H1 (cell line): ENCODE data around the gene PRKG2. TPM values are rescaled to one million over a fixed set of nuclear protein-coding genes. Genes with fewer than 3 reads are reported as not detected.

Experiments
- CBX8 ChIP-seq: fragments of 300-800, 300-1000 bp; sonication (generic); IDR thresholded peaks from 2 replicates; pipeline ENCODE4 v1.7.1; 2016; ENCODE audit warnings: low read depth, low read length, borderline replicate concordance
- CHD7 ChIP-seq: fragments of 300-600 bp; sonication (generic); IDR thresholded peaks from 2 replicates; pipeline ENCODE4 v1.7.1; 2012; ENCODE audit warnings: low read length, moderate library complexity, mild to moderate bottlenecking, inconsistent platforms; ENCODE audit not compliant: insufficient replicate concordance
- GABPA ChIP-seq: IDR thresholded peaks from 2 replicates; pipeline ENCODE4 v1.6.1; 2011; ENCODE audit warnings: mild to moderate bottlenecking, low read length, moderate library complexity, borderline replicate concordance; ENCODE audit not compliant: insufficient read depth
- JUND ChIP-seq: IDR thresholded peaks from 2 replicates; pipeline ENCODE4 v1.6.1; 2011; ENCODE audit warnings: mild to moderate bottlenecking, improper control_type of control experiment, low read length
- NANOG ChIP-seq: IDR thresholded peaks from 2 replicates; pipeline ENCODE4 v1.6.1; 2011; ENCODE audit warnings: low read length, low read depth, mild to moderate bottlenecking, inconsistent platforms; ENCODE audit not compliant: insufficient read depth, poor library complexity, severe bottlenecking
- POLR2AphosphoS5 ChIP-seq: IDR thresholded peaks from 2 replicates; pipeline ENCODE4 v1.6.1; 2011; ENCODE audit warnings: low read depth, low read length
- POU5F1 ChIP-seq: IDR thresholded peaks from 2 replicates; pipeline ENCODE4 v1.6.1; 2011; ENCODE audit warnings: low read depth, mild to moderate bottlenecking, low read length, moderate library complexity
- RBBP5 ChIP-seq: IDR thresholded peaks from 2 replicates; pipeline ENCODE4 v1.7.1; 2012; ENCODE audit warnings: low read depth, mild to moderate bottlenecking, inconsistent platforms, low read length, moderate library complexity, borderline replicate concordance
- RXRA ChIP-seq: IDR thresholded peaks from 2 replicates; pipeline ENCODE4 v1.6.1; 2011; ENCODE audit warnings: low read depth, mild to moderate bottlenecking, low read length, moderate library complexity; ENCODE audit not compliant: insufficient read depth
- ZNF274 ChIP-seq: IDR thresholded peaks from 2 replicates; pipeline ENCODE4 v1.7.0; 2012; ENCODE audit warnings: low read length, borderline replicate concordance; ENCODE audit errors: extremely low read depth
- polyA plus RNA-seq, 7 experiments: library from polyadenylated mRNA; depleted of rRNA in 3 of 7; stranded (reverse) in 5 of 7; unstranded in 2 of 7; fragments of >200 nt in 5 of 7; fragments of 200-250 nt in 2 of 7; gene quantifications; 1 replicate in 5 of 7; 2 replicates in 1 of 7; 4 replicates in 1 of 7; pipeline versions ENCODE4 v1.2.1 to v1.2.3, GENCODE V29; 2011 to 2013; ENCODE audit warnings: missing spikeins in 2 of 7, mixed read lengths in 2 of 7
- total RNA-seq: library from RNA; stranded (reverse); fragmentation: NEBNext Ultra II Directional; extraction: Animal tissue kit (Norgen Biotek cat#: 25700); gene quantifications from 2 replicates; pipeline ENCODE4 v1.2.1, GENCODE V29; 2021

PRKG2 gene
- total and polyA plus RNA-seq, 2 of the 8 experiments (the other 6 are each of a cell fraction or from before 2014, with no cell fraction given), result 0.45 to 1.2 TPM

DNA sequence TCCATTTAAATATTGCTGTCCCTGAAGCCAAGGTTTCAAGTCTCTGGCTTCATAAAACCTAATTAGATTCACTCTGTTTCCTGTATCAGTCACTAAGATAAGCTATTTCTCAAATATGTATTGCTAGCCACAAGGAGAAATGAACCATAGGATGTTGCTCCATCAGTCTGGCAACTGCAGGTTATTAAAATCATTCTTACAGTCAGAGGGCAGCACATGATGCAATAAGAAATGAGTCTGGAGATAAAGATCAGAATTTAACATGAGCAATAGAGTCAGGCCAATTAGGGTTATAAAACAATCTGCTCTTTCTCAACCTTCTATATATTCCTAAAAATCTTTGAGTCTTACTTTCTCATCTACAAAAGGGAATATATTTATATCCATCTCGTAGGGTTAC lies 7.2 kb downstream of the PRKG2 start (continued):
- TF ChIP-seq CHD7 (no peak), NANOG (no peak), RXRA (no peak), RBBP5 (no peak), POU5F1 (no peak), POLR2AphosphoS5 (no peak), ZNF274 (no peak), CBX8 (no peak), JUND (no peak), GABPA (no peak)
